ENCODE results near the gene TMEM50B. TPM values are rescaled to one million over a fixed set of nuclear protein-coding genes. Genes with fewer than 3 reads are reported as not detected.

Gene TMEM50B
- total and polyA plus RNA-seq, 4 donors = 43.7 to 80.9 (median 68.3) TPM

GRCh38 chr21:33403128-33403785 is 76.5 kb downstream of the TMEM50B start, which contains the start of gene IFNGR2:
Gene IFNGR2, plus strand, starts transcription at chr21:33403413. Its CDS starts 131 bp downstream, at chr21:33403544.
- H3K27ac ChIP-seq (ENCODE audit: low read depth, low read length) = peak within 1 kb of the TSS; percentile 91
- WGBS (ENCODE audit: insufficient coverage) = 0% methylated on average over 87 of the region's 89 CpGs
- DNase-seq (ENCODE audit: low read depth in 4 of 6, low spot score in 6 of 6) = peak in 3 of 6 donors; percentile 12 to 67 (median 57)
- H3K4me1 ChIP-seq (ENCODE audit: control insufficient read depth, insufficient read depth, low read length) = peaks cover 22% of the 10 kb centered on the region
- H3K4me3 ChIP-seq (ENCODE audit: low read depth, low read length) = peak within 1 kb of the TSS; percentile 72
- no peaks in the 10 kb centered on the region for H3K27me3 ChIP-seq (ENCODE audit: control insufficient read depth, insufficient read depth, low read length)
- H3K9me3 ChIP-seq (ENCODE audit: control insufficient read depth, insufficient read depth, low read length) = no peaks in the 10 kb centered on the region
- no peaks in the 10 kb centered on the region for H3K36me3 ChIP-seq (ENCODE audit: control insufficient read depth, insufficient read depth, low read length)

- DNase-seq (ENCODE audit: low read depth in 4 of 6, low spot score in 6 of 6) = peak in 5 of 6 donors; percentile 28 to 74 (median 33)
- no peaks in the 10 kb centered on the region for H3K36me3 ChIP-seq (ENCODE audit: control insufficient read depth, insufficient read depth, low read length)
- 55% methylated on average over 29 of the region's 45 CpGs for WGBS (ENCODE audit: insufficient coverage)
- H3K27ac ChIP-seq (ENCODE audit: low read depth, low read length) = peak overlapping the region; percentile 70
- no peaks in the 10 kb centered on the region for H3K27me3 ChIP-seq (ENCODE audit: control insufficient read depth, insufficient read depth, low read length)
- peaks cover 22% of the 10 kb centered on the region for H3K4me1 ChIP-seq (ENCODE audit: control insufficient read depth, insufficient read depth, low read length)
- H3K4me3 ChIP-seq (ENCODE audit: low read depth, low read length) = peak overlapping the region; percentile 47
- no peaks in the 10 kb centered on the region for H3K9me3 ChIP-seq (ENCODE audit: control insufficient read depth, insufficient read depth, low read length)
Observed at GRCh38 chr21:33402001-33402979, 77.5 kb downstream of the TMEM50B start.

- peak in 1 of 6 donors; percentile 4 for DNase-seq (ENCODE audit: low read depth in 4 of 6, low spot score in 6 of 6)
- Histone ChIP-seq H3K36me3 (ENCODE audit: control insufficient read depth, insufficient read depth, low read length) (no peaks in the 10 kb centered on the region), H3K4me3 (ENCODE audit: low read depth, low read length) (no peak overlapping the region), H3K27me3 (ENCODE audit: control insufficient read depth, insufficient read depth, low read length) (no peaks in the 10 kb centered on the region), H3K4me1 (ENCODE audit: control insufficient read depth, insufficient read depth, low read length) (peaks cover 22% of the 10 kb centered on the region), H3K27ac (ENCODE audit: low read depth, low read length) (no peak overlapping the region), H3K9me3 (ENCODE audit: control insufficient read depth, insufficient read depth, low read length) (no peaks in the 10 kb centered on the region)
- WGBS (ENCODE audit: insufficient coverage) = 78% methylated on average over 1 of the region's 6 CpGs
Observed at GRCh38 chr21:33401630-33401992, 78.2 kb downstream of the TMEM50B start.

Other genes with a start within 250 kb of the TMEM50B start
- gene IL10RB, start 213.6 kb downstream of the TMEM50B start, total RNA-seq = 10 to 100 TPM; 24.0 to 29.9 TPM
- gene IL10RB, start 213.6 kb downstream of the TMEM50B start, polyA plus RNA-seq (ENCODE audit: insufficient read length in 2 of 2) = 10 to 100 TPM; 19.6 to 22.4 TPM
- 10 to 100 TPM; 32.5 to 63.7 TPM for gene IFNAR1, start 155.0 kb downstream of the TMEM50B start, total RNA-seq
- gene IFNAR1, start 155.0 kb downstream of the TMEM50B start, polyA plus RNA-seq (ENCODE audit: insufficient read length in 2 of 2) = 10 to 100 TPM; 41.7 to 45.7 TPM
- gene IFNGR2, start 76.6 kb downstream of the TMEM50B start, total RNA-seq = 10 to 100 TPM; 67.1 to 67.2 TPM
- 10 to 100 TPM; 67.1 to 77.7 TPM for gene IFNGR2, start 76.6 kb downstream of the TMEM50B start, polyA plus RNA-seq (ENCODE audit: insufficient read length in 2 of 2)
- 1 to 10 TPM; 5.4 to 6.2 TPM for gene DNAJC28, start 11.7 kb upstream of the TMEM50B start, total RNA-seq
- 1 to 10 TPM; 5.6 to 5.9 TPM for gene DNAJC28, start 11.7 kb upstream of the TMEM50B start, polyA plus RNA-seq (ENCODE audit: insufficient read length in 2 of 2)
- gene GART, start 62.1 kb upstream of the TMEM50B start, total RNA-seq = 10 to 100 TPM; 54.3 to 61.1 TPM
- gene GART, start 62.1 kb upstream of the TMEM50B start, polyA plus RNA-seq (ENCODE audit: insufficient read length in 2 of 2) = 10 to 100 TPM; 70.4 to 80.7 TPM
- 100 to 1,000 TPM; 190 to 232 TPM for gene SON, start 63.1 kb upstream of the TMEM50B start, total RNA-seq
- gene SON, start 63.1 kb upstream of the TMEM50B start, polyA plus RNA-seq (ENCODE audit: insufficient read length in 2 of 2) = 100 to 1,000 TPM; 241 to 263 TPM
- gene DONSON, start 108.7 kb upstream of the TMEM50B start, total RNA-seq = 10 to 100 TPM; 26.9 to 28.0 TPM
- 10 to 100 TPM; 42.5 to 44.1 TPM for gene DONSON, start 108.7 kb upstream of the TMEM50B start, polyA plus RNA-seq (ENCODE audit: insufficient read length in 2 of 2)
- 10 to 100 TPM; 37.4 to 49.8 TPM for gene CRYZL1, start 161.8 kb upstream of the TMEM50B start, total RNA-seq
- gene CRYZL1, start 161.8 kb upstream of the TMEM50B start, polyA plus RNA-seq (ENCODE audit: insufficient read length in 2 of 2) = 10 to 100 TPM; 52.1 to 63.3 TPM
- 10 to 100 TPM; 65.7 to 73.7 TPM for gene ITSN1, start 162.5 kb upstream of the TMEM50B start, total RNA-seq
- 10 to 100 TPM; 58.8 to 61.0 TPM for gene ITSN1, start 162.5 kb upstream of the TMEM50B start, polyA plus RNA-seq (ENCODE audit: insufficient read length in 2 of 2)

Measured in spinal cord (tissue), 10 donors.